GM21367 (cell line): Measurements from ENCODE around the gene AMPH.
"Not testable (repeated sequence)": the region's sequence is repeated elsewhere in the genome, so short reads cannot be mapped to it uniquely, and the experiment has no call there.

ENCODE experiments used
- ATAC-seq: cut with Tn5 transposase; IDR thresholded peaks from one replicate; pipeline ENCODE4 v1.9.1; 2021; ENCODE audit not compliant: unreplicated experiment

Gene AMPH

GRCh38 chr7:38354271-38354851 lies 276.8 kb downstream of the AMPH start:
- not testable (repeated sequence) for ATAC-seq

- peak; percentile 31 for ATAC-seq
Measured at GRCh38 chr7:38353431-38353881, 277.7 kb downstream of the AMPH start.

DNA sequence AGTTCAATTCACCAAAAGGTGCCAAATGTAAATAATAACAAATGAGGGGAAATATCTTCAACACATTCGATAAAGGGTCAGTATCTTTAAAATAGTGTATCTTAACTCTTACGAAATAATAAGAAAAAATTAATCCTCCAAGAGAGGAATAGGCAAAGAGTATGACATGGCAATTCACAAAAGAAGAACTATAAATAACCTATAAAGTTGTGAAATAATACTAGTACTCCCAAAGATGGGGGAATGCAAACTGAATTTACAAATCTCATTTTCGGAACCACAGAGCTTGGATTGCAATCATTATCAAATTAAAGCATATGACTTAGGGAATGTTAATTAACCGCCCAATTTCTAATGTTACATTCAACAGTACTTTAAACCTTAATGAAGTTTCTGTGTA lies 279.6 kb downstream of the AMPH start:
- ATAC-seq, result no peak

DNA sequence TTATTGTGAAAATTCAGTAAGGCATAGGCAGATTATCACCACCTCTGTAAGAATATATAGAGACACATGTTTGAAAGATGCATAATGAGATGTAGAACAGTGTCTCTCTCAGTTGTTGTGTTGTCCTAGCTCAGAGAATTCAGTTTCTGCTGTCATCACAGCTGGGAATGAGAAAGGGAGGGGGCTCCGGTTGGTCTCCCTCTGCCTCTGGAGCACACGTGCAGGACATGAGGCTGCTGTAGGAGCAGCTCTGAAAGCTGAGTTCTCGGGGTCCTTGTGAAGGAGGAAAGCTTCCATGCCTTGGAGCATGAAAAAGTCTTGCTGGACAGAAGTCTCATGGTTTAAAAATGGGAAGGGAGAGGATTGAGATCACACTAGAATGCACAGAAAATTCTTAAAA lies 280.4 kb downstream of the AMPH start:
- ATAC-seq, result not testable (repeated sequence)

GRCh38 chr7:38349869-38350583 lies 281.1 kb downstream of the AMPH start:
- peak; percentile 77 for ATAC-seq

- ATAC-seq, result not testable (repeated sequence)
Measured at GRCh38 chr7:38349126-38349795, 281.9 kb downstream of the AMPH start.

GRCh38 chr7:38345299-38346172 lies 285.6 kb downstream of the AMPH start:
- peak; percentile 43 for ATAC-seq

DNA sequence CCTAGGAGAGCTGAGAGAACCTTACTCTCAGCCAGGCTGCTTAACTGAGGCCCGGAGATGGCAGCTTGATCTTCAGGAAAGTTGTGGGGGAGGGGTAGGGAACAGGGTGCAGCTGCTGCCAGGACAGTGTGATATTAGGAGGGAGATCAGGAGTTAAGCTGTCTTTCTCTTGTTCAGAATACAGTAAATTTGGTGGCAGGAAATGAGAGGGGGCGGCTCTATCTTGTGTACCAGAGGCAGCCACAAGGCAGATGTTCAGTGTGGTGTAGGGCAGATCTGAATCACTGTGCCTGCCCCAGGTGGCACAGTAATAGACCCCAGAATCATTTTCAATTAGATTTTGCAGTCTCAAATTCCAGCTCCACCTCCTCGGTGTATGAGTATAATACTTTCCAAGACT lies 286.4 kb downstream of the AMPH start:
- ATAC-seq, result not testable (repeated sequence)

GRCh38 chr7:38342135-38342534 lies 289.0 kb downstream of the AMPH start:
- ATAC-seq, result not testable (repeated sequence)

DNA sequence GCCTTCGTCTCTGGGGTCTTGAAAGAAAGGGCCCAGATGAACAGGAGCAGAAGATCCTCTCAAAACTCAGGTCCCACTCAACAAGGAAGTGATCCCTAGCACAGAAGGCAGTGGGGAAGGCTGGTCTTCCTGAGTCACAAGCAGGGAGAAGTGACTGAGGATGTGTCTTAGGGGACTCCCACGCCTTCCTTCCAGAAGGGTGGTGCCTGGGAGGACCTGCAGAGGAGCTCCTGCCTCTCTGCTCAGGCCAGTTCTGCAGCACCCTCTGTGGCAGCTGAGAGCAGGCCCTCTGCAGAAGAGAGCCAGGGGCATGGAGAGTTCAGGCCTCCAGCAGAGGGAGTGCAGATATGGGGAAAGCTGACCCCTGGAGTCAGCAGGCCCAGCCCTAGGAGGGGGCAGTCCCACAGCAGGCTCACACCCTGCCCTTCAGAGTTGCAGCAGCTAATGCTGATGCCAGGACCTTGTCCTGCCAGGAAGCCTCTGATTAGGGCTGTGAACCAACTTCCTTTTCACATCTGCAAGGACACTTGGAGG lies 289.9 kb downstream of the AMPH start:
- peak; percentile 48 for ATAC-seq

DNA sequence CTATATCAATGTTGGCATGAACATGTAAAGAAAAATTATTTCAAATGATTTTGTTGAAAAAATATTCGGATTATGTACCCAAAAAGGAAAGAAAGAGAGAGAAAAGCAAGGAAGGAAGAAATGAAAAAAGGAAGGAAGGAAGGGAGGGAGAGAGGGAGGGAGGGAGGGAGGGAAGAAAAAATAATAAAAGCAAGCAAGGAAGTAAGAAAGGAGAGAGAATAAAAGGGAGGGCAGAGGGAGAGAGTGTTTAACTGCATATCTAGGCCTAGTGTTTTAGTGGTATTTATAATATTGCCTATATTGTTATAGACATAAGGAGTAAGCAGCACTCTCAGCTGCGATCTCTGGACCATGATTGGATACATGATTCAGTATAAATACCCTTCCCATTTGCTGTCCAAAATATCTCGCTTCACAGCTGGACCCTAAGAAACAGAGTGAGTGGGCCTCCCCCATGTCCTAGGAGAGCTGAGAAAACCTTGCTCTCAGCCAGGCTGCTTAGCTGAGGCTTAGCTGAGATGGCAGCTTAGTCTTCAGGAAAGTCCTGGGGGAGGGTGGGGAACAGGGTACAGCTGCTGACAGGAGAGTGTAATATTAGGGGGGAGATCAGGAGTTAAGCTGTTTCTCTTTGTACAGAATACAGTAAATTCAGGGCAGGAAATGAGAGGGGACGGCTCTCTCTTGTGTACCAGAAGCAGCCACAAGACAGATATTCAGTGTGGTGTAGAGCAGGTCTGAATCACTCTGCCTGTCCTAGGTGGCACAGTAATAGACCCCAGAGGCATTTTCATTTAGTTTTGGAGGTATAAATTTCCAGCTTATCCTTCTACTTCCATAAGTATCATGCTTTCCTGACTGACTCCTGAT lies 291.0 kb downstream of the AMPH start:
- ATAC-seq, result no peak

DNA sequence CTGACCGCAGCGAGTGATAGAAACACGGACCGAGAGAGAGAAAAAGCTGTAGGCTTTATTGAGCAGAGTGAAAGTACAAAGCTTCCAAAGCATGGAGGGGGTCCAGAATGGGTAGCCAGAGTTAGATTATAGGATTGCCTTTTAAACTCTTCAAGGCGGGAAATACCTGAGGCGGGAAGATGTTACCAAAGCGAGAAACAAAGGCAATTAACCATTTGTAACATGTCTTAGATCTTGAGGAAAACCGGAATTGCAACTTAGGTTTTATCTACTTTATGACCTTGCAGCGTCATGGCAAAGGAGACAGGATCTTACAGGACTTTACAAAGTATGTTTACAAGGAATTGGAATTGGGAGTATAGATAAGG lies 295.0 kb downstream of the AMPH start:
- ATAC-seq, result not testable (repeated sequence)

DNA sequence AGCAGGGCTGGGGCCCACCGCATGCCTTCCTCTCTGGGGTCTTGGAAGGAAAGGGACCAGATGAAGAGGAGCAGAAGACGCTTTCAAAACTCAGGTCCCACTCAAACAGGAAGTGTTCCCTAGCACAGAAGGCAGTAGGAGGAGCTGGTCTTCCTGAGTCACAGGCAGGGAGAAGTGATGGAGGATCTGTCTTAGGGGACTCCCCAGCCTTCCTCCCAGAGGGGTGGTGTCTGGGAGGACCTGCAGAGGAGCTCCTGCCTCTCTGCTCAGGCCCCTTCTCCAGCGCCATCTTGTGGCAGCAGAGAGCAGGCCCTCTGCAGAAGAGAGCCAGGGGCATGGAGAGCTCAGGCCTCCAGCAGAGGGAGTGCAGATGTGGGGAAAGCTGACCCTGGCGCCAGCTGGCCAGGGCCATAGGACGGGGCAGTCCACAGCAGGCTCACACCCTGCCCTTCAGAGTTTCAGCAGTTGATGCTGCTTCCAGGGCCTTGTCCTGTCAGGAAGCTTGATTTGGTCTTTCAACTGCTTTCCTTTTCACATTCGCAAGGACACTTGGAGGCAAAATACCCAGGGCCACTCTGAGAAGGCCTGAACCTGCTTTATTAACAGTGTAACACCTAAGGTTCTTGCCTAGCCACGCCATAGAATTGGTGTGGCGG lies 295.6 kb downstream of the AMPH start:
- ATAC-seq, result peak; percentile 94

DNA sequence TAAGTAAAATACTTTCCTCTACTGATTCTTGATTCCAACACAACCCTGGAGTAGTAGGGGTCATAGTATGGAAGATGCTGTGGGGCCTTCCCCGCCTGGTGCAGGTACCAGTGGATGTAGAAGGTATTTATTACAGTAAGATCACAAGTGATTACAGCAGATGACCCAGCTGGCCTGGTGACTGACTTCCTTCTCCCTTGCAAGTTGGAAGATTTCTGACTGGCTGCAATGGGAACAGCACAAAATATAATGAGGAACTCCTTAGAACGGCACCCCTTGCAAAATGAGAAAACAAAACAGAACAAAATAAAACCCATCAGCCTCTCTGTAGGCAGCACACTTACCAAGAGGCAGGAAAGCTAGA lies 296.1 kb downstream of the AMPH start:
- ATAC-seq, result no peak

DNA sequence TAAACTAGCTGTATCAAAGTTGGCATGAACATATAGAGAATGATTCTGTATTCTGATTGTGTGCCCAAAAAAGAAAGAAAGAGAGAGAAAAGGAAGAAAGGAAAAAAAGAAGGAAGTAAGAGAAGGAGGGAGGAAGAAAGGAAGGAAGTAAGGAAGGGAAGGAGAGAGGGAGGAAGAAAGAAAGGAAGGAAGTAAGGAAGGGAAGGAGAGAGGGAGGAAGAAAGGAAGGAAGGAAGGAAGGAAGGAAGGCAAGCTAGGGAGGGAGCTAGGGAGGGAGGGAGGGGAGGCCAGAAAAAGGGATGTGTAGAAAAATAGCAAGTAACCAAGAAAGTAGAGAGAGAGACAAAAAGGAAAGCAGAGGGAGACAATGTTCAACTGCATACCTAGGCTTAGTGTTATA lies 297.0 kb downstream of the AMPH start:
- ATAC-seq, result no peak
